ENCODE results near the gene STIMATE.

Gene STIMATE

DNA sequence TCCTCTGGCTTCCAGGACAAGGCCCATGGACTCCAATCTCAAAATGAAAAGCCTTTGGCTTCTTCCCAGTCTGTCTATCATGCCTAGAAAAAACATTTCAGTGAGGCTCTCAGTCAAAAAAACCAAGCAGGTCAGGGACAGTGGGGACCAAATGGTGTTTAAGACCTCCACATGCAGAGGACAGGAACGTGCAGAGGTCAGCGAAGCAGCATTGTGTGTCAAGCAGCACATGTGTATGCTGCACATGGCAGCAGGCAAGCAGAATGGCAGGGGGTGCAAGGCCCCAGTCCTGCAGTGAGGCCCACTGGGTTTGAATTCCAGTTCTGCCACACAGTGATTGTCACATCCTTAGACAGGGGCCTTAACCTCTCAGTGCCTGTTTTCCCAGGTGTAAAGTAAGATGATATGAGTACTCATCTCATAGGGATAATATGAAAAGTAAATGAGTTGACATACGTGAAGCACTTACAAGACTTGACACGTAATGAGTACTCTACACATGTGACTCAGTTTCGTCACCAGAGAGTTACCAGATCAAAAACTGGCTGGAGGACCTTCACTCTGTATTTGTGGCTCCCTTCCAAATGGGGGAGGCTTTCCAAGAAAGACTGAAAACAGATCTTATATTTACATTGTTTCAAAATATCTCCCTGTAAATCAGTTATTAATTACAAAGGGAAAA, 11.2 kb downstream of the STIMATE start:
- TF ChIP-seq, protein P1, sequence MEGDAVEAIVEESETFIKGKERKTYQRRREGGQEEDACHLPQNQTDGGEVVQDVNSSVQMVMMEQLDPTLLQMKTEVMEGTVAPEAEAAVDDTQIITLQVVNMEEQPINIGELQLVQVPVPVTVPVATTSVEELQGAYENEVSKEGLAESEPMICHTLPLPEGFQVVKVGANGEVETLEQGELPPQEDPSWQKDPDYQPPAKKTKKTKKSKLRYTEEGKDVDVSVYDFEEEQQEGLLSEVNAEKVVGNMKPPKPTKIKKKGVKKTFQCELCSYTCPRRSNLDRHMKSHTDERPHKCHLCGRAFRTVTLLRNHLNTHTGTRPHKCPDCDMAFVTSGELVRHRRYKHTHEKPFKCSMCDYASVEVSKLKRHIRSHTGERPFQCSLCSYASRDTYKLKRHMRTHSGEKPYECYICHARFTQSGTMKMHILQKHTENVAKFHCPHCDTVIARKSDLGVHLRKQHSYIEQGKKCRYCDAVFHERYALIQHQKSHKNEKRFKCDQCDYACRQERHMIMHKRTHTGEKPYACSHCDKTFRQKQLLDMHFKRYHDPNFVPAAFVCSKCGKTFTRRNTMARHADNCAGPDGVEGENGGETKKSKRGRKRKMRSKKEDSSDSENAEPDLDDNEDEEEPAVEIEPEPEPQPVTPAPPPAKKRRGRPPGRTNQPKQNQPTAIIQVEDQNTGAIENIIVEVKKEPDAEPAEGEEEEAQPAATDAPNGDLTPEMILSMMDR (IDR thresholded peaks at IDR 0.05): no peak
- Mint-ChIP-seq H3K27me3 (ENCODE audit: low read depth, poor library complexity) (no peaks in the 10 kb centered on the region), H3K27ac (no peak overlapping the region), H3K9me3 (peaks cover 11% of the 10 kb centered on the region), H3K4me3 (no peak overlapping the region), H3K36me3 (ENCODE audit: low read depth) (peaks cover 16% of the 10 kb centered on the region), H3K4me1 (peaks cover 5% of the 10 kb centered on the region)
- no peak for DNase-seq

DNA sequence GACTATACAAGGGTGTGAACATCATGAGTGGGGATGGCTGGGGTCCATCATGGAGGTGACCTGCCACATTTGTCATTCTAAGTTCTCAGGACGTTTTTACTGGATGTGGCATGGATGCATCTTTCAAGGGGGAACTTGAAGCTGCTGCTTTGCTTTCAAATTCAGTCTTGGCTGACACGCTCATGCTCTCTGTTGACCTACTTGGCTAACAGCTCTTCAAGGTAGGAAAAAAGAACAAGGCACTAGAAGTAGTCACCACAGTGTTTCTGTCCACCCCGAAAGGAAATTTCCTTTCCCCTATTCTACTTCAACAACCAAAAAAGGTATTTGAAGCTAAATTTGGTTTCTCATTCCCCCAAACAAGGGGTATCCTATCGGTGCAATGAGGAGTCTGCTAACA, 15.0 kb downstream of the STIMATE start:
- no peak for DNase-seq
- Mint-ChIP-seq H3K36me3 (ENCODE audit: low read depth) (peaks cover 16% of the 10 kb centered on the region), H3K27me3 (ENCODE audit: low read depth, poor library complexity) (no peaks in the 10 kb centered on the region), H3K9me3 (peaks cover 11% of the 10 kb centered on the region), H3K4me1 (peaks cover 5% of the 10 kb centered on the region), H3K27ac (no peak overlapping the region), H3K4me3 (no peak overlapping the region)
- TF ChIP-seq, protein P1 (IDR thresholded peaks at IDR 0.05): no peak

DNA sequence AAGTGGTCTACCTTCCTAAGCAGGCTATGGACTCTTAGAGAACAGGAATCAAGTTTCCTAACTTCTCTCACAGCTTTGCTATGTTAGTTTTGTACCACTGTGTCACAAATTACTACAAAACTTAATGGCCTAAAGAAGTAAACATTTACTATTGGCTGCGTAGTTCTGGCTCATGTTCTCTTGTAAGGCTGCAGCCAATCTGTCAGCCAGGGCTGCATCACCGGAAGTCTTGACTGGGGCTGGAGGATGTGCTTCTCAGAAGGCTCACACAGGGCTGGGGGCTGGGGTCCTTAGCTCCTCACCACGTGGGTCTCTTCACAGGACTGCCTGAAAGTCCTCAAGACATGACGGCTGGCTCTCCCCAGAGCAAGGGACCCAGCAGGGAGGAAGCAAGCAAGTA, 15.5 kb downstream of the STIMATE start:
- Mint-ChIP-seq H3K4me1 (peaks cover 5% of the 10 kb centered on the region), H3K27me3 (ENCODE audit: low read depth, poor library complexity) (no peaks in the 10 kb centered on the region), H3K36me3 (ENCODE audit: low read depth) (peaks cover 16% of the 10 kb centered on the region), H3K4me3 (no peak overlapping the region), H3K27ac (peak overlapping the region; percentile 22), H3K9me3 (peaks cover 11% of the 10 kb centered on the region)
- no peak for DNase-seq
- TF ChIP-seq, protein P1 (IDR thresholded peaks at IDR 0.05): no peak

DNA sequence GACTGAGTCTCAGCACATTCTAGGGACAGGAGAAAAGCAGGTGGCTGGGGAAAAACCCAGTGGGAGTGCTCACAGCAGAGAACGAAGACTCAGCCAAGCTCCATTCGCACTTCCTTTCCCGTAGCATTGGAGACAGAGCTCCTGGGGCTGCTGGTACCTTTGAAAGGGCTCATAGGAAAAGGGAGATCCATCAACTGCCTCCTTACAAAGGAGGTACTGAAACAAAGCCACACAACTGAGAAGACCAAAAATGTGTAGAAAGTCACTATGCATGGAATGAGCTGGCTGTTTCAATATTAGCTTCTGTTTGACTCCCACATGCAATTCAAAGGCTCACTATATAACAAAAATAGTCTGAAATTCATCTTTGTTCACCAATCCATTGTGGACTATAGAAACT, 16.9 kb downstream of the STIMATE start:
- H3K4me3 Mint-ChIP-seq: no peak overlapping the region
- H3K9me3 Mint-ChIP-seq: peaks cover 6% of the 10 kb centered on the region
- peaks cover 11% of the 10 kb centered on the region for H3K36me3 Mint-ChIP-seq (ENCODE audit: low read depth)
- no peak overlapping the region for H3K27ac Mint-ChIP-seq
- H3K4me1 Mint-ChIP-seq: peaks cover 5% of the 10 kb centered on the region
- no peak for DNase-seq
- no peaks in the 10 kb centered on the region for H3K27me3 Mint-ChIP-seq (ENCODE audit: low read depth, poor library complexity)
- TF ChIP-seq, protein P1 (IDR thresholded peaks at IDR 0.05): no peak

DNA sequence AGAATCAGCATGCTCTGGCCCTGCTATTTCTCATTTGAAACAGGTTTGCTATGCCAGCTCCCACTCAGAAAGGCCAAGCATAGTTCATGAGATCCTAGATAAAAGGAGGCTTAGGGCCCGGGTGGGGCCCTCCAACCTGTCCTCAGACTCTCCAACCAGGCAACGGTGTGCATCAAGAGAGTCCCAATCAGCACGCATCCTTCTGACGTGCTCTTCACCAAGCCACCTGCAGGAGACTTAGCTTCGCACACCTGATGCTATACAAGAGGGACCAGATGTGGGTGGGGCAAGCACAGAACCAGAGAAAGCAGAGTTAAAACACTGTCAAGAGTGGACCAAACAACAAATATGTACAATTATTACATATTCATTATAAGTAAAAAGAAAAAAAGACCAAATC, 17.3 kb downstream of the STIMATE start:
- Mint-ChIP-seq H3K4me1 (peaks cover 8% of the 10 kb centered on the region), H3K9me3 (peaks cover 3% of the 10 kb centered on the region), H3K4me3 (no peak overlapping the region), H3K27me3 (ENCODE audit: low read depth, poor library complexity) (peaks cover 3% of the 10 kb centered on the region), H3K27ac (no peak overlapping the region), H3K36me3 (ENCODE audit: low read depth) (peaks cover 7% of the 10 kb centered on the region)
- no peak for DNase-seq
- TF ChIP-seq, protein P1 (IDR thresholded peaks at IDR 0.05): no peak

DNA sequence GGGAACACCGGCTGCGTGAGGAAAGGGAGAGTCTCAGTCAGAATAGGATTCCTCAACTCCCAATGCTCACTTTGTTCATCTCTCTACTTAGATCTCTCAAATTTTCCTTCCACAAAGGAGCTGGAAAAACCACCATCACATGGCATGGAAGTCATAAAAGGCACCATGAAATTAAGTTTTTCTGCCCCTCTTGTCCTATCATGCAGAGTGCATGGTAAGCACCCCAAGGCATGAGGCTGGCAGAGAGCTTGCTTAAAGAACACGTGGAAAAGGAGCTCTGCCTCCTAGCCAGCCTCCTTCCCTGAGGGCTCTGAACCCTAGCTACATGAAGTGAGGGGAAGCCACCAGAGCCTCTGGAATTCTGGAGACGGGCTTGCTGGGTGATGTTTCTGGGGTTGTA, 17.8 kb downstream of the STIMATE start:
- peaks cover 3% of the 10 kb centered on the region for H3K27me3 Mint-ChIP-seq (ENCODE audit: low read depth, poor library complexity)
- no peak for DNase-seq
- no peaks in the 10 kb centered on the region for H3K9me3 Mint-ChIP-seq
- H3K4me3 Mint-ChIP-seq: no peak overlapping the region
- TF ChIP-seq, protein P1 (IDR thresholded peaks at IDR 0.05): no peak
- H3K4me1 Mint-ChIP-seq: peaks cover 9% of the 10 kb centered on the region
- no peak overlapping the region for H3K27ac Mint-ChIP-seq
- H3K36me3 Mint-ChIP-seq (ENCODE audit: low read depth): peaks cover 2% of the 10 kb centered on the region

All from nephron progenitor cell (in vitro differentiated cells).